GM12875 (cell line): ENCODE measurements around the gene OR6B1.

Source experiments
- H3K4me3 ChIP-seq: one replicate; pipeline ENCODE4 v1.5.1; 2011; ENCODE audit warnings: low read depth, low read length, control low read depth
- TF ChIP-seq, protein P1 (sequence below): IDR thresholded peaks from 2 replicates; pipeline ENCODE4 v1.5.1; 2011; ENCODE audit warnings: low read depth, mild to moderate bottlenecking, control low read depth, inconsistent platforms, low read length, moderate library complexity, borderline replicate concordance; ENCODE audit not compliant: insufficient read depth

The OR6B1 gene

DNA sequence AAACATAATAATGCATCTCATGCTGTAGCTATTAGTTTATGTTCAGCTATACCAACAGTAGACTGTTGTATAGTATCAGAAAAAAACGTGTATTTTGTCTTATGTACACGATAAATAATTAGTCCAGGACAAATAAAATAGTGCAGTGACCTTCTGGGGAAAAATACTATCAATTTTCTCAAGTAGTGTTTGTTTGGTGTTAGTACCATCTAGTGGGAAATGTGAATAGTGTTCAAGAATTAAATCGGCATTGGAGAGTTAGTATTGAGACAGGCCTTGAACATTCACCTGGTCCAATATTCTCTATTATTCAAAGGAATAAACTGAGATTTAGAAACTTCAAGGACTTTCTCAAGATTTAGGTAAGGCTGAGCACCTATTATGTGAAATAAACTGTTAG is 26.9 kb downstream of the OR6B1 start:
- no peak overlapping the region for H3K4me3 ChIP-seq
- TF ChIP-seq, protein P1, sequence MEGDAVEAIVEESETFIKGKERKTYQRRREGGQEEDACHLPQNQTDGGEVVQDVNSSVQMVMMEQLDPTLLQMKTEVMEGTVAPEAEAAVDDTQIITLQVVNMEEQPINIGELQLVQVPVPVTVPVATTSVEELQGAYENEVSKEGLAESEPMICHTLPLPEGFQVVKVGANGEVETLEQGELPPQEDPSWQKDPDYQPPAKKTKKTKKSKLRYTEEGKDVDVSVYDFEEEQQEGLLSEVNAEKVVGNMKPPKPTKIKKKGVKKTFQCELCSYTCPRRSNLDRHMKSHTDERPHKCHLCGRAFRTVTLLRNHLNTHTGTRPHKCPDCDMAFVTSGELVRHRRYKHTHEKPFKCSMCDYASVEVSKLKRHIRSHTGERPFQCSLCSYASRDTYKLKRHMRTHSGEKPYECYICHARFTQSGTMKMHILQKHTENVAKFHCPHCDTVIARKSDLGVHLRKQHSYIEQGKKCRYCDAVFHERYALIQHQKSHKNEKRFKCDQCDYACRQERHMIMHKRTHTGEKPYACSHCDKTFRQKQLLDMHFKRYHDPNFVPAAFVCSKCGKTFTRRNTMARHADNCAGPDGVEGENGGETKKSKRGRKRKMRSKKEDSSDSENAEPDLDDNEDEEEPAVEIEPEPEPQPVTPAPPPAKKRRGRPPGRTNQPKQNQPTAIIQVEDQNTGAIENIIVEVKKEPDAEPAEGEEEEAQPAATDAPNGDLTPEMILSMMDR, result no peak

DNA sequence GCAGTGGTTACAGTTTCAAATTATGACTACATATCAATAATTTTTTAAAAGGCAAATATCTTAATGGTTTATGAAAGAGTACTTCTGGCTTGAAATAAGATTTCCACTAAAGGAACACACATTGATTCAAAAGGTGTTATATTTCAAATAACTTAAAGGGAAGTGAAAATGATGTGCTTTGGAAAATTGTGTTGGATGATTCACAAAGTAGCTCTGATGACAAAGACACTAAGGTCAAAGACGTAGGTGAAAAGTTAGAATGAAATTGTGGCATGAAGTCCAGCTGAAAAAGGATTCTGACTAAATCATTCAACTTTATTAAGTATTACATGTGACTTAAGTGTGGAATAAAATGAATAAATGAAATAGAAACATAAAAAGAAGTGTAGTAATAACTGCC is 27.9 kb downstream of the OR6B1 start:
- H3K4me3 ChIP-seq, result no peak overlapping the region
- TF ChIP-seq, protein P1, result no peak

DNA sequence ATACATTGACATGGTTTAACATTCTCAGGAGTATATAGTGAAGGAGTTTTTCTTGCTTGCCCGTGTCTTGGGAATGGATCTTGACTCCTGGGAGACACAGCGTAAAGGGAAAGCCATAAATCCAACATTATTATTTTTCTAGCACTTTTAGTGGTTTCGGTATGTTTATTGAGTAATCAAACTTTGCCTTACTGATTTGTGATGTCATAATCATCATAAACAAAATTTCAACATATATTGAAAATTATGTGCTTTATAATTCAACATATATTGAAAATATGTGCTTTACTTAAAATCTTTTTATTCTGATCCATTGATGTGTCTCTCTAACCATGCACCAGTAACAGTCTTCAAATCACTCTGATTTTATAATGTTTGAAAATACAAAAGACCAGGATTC is 28.4 kb downstream of the OR6B1 start:
- TF ChIP-seq, protein P1, result no peak

DNA sequence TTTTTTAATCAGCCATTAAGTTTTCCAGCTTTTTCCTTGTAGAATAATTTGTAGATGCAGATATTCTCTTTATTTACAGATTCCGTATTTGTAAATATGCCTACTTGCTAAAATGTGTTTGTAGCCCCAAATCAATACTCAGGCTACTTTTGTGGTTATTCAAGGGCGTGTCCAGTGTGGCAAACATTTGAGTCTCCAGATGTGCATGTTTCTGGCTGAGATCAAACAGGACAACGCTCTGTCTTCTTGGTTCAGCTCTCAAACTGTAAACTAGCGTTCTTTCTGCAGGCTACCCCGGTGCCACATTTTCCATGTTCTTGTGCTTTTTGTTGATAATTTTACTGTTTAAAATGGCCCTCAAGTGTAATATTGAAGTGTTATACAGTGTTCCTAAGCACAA is 32.4 kb downstream of the OR6B1 start:
- TF ChIP-seq, protein P1, result no peak
- H3K4me3 ChIP-seq, result no peak overlapping the region

More for the DNA sequence above, 28.4 kb downstream of the OR6B1 start:
- H3K4me3 ChIP-seq, result no peak overlapping the region

DNA sequence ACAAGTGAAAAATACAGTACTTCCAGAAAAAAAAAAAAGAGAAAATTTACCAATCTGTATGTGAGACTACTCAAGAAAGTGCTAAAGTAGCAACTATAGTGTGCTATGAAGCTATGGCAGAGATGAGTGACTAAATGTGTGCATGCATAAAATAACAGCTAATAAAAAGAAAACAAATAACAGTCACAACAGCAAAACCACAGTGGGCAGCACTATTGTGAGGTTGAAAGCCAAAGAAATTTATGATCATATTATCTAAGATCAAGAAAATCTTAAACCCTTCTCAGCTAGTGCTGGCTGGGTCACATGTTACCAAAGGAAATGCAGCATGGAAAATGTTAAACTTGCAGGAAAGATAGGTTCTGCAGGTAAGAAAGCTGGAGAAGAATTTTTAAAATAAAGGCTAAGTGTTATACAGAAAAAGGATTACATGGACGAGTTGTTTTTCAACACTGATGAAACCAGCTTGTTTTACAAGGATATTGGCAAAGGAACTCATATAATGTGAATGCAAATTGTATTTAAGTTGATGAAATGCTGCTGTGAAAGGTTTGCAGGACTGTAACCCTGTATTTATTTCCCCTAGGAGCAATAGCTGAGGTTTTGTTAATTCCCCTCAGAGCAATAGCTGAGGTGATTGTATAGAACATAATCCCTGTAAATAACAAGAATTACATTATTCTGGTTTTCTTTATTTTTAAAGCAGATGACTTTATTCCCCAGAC is 33.0 kb downstream of the OR6B1 start:
- TF ChIP-seq, protein P1, result no peak
- no peak overlapping the region for H3K4me3 ChIP-seq

DNA sequence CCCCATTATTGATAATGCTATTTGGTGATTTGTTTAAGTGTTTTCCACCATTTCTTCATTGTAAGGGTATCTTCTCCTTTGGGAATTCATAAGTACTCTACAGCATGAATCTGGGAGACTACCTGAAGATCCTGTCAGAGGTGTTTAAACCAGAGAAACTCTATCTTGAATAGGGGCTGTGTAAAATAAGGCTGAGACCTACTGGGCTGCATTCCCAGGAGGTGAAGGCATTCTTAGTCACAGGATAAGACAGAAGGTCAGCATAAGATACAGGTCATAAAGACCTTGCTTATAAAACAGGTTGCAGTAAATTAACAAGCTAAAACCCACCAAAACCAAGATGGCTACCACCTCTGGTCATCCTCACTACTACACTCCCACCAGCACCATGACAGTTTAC is 35.3 kb downstream of the OR6B1 start:
- TF ChIP-seq, protein P1, result no peak
- no peak overlapping the region for H3K4me3 ChIP-seq

DNA sequence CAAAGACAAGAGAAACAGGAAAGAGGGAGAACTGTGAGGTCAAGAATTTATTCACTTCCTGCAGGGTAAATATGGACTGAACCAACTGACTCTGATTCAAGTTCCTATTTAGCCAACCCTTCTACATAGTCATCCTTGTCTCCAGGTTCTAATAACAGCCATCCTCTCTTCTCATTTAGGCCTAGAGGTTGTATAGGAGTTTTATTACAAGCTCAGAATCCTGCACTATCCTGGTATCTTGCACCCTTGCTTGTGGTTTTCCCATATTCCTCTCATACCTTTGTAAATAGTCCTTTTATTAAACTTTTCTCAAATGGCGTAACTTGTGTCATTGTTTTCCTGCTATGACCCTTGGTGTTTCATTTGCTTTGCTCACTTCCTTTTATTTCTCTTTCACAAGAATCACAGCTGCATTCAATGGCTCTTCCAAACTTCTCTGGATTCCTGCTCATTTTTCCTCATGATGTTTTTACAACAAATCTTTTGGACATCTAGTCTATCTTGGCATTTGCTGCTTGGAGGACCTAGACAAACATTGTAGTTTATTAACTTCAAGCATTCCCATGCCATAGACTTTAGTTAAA is 36.3 kb downstream of the OR6B1 start:
- H3K4me3 ChIP-seq, result no peak overlapping the region
- TF ChIP-seq, protein P1, result no peak
